Thyroid gland (tissue), 4 donors: ENCODE data around the gene PPP6R1. TPM values are rescaled to one million over a fixed set of nuclear protein-coding genes. Genes with fewer than 3 reads are reported as not detected.

Source experiments
- DNase-seq, 2 donors: peaks; one replicate each; pipeline ENCODE4 v3.0.0-alpha.2; 2019
- H3K27ac ChIP-seq, 3 donors: fragments of 200-600 bp; sonication (generic); 1 replicate in 2 of 3; 2 replicates in 1 of 3; pipeline ENCODE4 v1.5.1; 2016 to 2019; ENCODE audit warnings: mild to moderate bottlenecking in 1 of 3, moderate library complexity in 1 of 3
- H3K27me3 ChIP-seq: fragments of 200-600 bp; sonication (generic); one replicate; pipeline ENCODE4 v1.5.1; 2019
- H3K36me3 ChIP-seq, 2 donors: fragments of 200-600 bp; sonication (generic); one replicate each; pipeline ENCODE4 v1.5.1; 2016 to 2019
- H3K4me1 ChIP-seq, 2 donors: fragments of 200-600 bp; sonication (generic); one replicate each; pipeline ENCODE4 v1.5.1; 2017 to 2019
- H3K4me3 ChIP-seq, 3 donors: fragments of 200-600 bp; sonication (generic); replicated peaks in 1 of 3; 1 replicate in 2 of 3; 2 replicates in 1 of 3; pipeline ENCODE4 v1.5.1; 2016; ENCODE audit warnings: mild to moderate bottlenecking in 1 of 3
- H3K9me3 ChIP-seq: fragments of 200-600 bp; sonication (generic); one replicate; pipeline ENCODE4 v1.5.1; 2017
- POLR2A ChIP-seq, 2 donors: fragments of 450-650 bp; IDR thresholded peaks; one replicate each; pipeline ENCODE4 v1.6.1; 2017; ENCODE audit warnings: antibody characterized with exemption in 2 of 2, mild to moderate bottlenecking in 2 of 2, moderate library complexity in 1 of 2
- WGBS, 2 donors: methylation state at CpG; one replicate each; pipeline ENCODE4 v1.1.5; 2017; 5-methylcytosine and 5-hydroxymethylcytosine counted together
- intact Hi-C: fragments of 100-400 bp; cut with DNase I; formaldehyde crosslinking; loops from one replicate; pipeline ENCODE4 v1.15.1; 2023
- total RNA-seq, 4 donors: library from RNA; depleted of rRNA; stranded (reverse); fragments of >200 nt; gene quantifications; one replicate each; pipeline ENCODE4 v1.2.3, GENCODE V29; 2016
- TF ChIP-seq, protein P1 (sequence below), 6 experiments: fragments of 200-600 bp in 3 of 6; fragments of 450-650 bp in 3 of 6; sonication (generic) in 3 of 6; IDR thresholded peaks; one replicate each; pipeline ENCODE4 v1.5.1; 2016 to 2019; ENCODE audit warnings: antibody characterized with exemption in 6 of 6, mild to moderate bottlenecking in 2 of 6, inconsistent platforms in 1 of 6, moderate library complexity in 1 of 6

PPP6R1 gene
- total RNA-seq, 4 donors from 2014 or later: 26.1 to 99.8 (median 54.2) TPM

DNA sequence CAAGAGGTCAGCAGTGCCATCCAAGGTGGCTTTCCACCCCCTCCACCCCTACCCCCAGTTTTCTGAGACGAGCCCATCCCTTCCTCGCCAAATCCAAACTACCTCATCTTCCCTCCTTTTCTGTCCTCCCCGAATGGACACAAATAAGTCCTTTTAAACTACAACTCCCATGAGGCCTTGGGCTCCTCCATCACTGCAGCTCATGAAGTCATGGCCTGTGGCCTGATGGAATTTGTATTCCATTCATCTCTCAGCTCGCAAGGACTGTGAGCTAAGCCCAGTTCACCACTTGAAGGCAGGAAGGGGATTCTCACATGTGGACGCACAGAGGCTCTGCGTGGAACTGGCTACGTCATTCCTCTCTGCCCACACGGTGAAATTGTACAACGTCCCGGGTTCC, 62.0 kb downstream of the PPP6R1 start:
- no peak for DNase-seq
- intact Hi-C loops: no loop called here
- Histone ChIP-seq H3K4me3 (no peak overlapping the region), H3K36me3 (no peaks in the 10 kb centered on the region), H3K9me3 (no peaks in the 10 kb centered on the region), H3K4me1 (no peaks in the 10 kb centered on the region), H3K27me3 (no peaks in the 10 kb centered on the region), H3K27ac (no peak overlapping the region)
- TF ChIP-seq, protein P1, sequence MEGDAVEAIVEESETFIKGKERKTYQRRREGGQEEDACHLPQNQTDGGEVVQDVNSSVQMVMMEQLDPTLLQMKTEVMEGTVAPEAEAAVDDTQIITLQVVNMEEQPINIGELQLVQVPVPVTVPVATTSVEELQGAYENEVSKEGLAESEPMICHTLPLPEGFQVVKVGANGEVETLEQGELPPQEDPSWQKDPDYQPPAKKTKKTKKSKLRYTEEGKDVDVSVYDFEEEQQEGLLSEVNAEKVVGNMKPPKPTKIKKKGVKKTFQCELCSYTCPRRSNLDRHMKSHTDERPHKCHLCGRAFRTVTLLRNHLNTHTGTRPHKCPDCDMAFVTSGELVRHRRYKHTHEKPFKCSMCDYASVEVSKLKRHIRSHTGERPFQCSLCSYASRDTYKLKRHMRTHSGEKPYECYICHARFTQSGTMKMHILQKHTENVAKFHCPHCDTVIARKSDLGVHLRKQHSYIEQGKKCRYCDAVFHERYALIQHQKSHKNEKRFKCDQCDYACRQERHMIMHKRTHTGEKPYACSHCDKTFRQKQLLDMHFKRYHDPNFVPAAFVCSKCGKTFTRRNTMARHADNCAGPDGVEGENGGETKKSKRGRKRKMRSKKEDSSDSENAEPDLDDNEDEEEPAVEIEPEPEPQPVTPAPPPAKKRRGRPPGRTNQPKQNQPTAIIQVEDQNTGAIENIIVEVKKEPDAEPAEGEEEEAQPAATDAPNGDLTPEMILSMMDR (IDR thresholded peaks at IDR 0.05): no peak
- 90 to 92% methylated on average over 10 of the region's 10 CpGs for WGBS, 2 donors

DNA sequence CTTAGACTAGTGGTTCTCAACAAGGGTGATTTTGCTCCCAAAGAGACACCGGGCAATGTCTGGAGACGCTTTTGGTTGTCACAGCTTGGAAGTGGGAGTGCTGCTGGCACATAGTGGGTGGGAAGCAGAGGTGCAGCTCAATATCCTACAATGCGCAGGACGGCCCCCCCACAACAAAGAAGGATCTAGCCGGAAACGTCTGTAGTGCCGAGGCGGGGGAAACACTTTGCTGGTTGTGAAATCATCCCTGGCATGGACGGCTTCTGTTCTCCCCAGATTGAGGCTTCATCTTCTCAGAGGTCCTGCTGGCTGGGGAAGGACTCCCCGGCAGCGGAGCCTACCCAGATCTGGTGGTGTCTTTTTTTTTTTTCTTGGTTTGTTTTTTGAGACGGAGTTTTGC, 65.3 kb downstream of the PPP6R1 start:
- no peaks in the 10 kb centered on the region for H3K36me3 ChIP-seq
- H3K4me3 ChIP-seq: no peak overlapping the region
- H3K27me3 ChIP-seq: no peaks in the 10 kb centered on the region
- WGBS, 2 donors: 70 to 86% methylated on average over 12 of the region's 12 CpGs
- intact Hi-C loops: no loop called here
- H3K9me3 ChIP-seq: no peaks in the 10 kb centered on the region
- H3K27ac ChIP-seq: no peak overlapping the region
- H3K4me1 ChIP-seq: no peaks in the 10 kb centered on the region
- DNase-seq: no peak
- TF ChIP-seq POLR2A (IDR thresholded peaks at IDR 0.05): no peak
- TF ChIP-seq, protein P1 (IDR thresholded peaks at IDR 0.05): no peak

DNA sequence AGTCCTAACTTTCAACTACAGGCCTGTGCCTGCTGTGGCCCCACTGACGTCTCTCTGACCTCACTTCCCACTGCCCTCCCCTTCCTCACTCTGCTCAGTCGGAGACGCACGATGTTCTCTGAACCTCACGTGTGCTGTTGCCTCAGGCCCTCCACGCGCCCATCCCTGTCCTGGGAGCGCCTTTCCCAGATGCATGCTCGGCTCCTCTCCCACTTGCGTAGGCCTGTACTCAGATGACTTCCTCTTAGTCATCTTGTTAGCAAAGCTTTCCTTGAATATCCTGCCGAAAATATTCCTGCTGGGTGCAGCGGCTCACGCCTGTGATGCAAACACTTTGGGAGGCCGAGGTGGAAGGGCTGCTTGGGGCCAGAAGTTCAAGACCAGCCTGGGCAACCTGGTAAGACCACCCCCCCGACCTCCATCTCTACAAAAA, 69.4 kb downstream of the PPP6R1 start:
- H3K4me3 ChIP-seq: no peak overlapping the region
- no peak for DNase-seq
- no peaks in the 10 kb centered on the region for H3K27me3 ChIP-seq
- intact Hi-C loops: no loop called here
- H3K4me1 ChIP-seq: no peaks in the 10 kb centered on the region
- H3K9me3 ChIP-seq: no peaks in the 10 kb centered on the region
- no peak overlapping the region for H3K27ac ChIP-seq
- 66 to 67% methylated on average over 15 of the region's 15 CpGs for WGBS, 2 donors
- TF ChIP-seq POLR2A (IDR thresholded peaks at IDR 0.05): no peak
- TF ChIP-seq, protein P1 (IDR thresholded peaks at IDR 0.05): no peak
- no peaks in the 10 kb centered on the region for H3K36me3 ChIP-seq

DNA sequence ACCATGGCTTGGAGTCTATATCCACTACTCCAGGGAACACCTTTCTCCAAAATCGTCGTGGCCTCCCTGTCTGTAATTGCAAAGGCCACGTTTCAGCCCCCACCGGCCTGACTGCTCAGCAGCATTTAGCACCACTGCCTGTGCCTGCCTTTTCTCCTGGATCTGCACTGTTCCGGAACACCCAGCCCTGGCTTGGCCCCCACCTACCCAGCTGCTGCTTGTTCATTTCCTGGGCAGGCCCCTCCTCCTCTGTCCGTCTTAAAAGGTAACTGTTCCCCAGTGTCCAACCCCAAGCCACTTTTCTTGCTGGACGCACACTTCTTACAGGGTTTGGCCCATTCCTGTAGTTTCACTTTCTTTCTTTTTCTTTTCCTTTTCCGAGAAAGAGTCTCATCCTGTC, 70.2 kb downstream of the PPP6R1 start:
- no peaks in the 10 kb centered on the region for H3K36me3 ChIP-seq
- intact Hi-C loops: no loop called here
- no peaks in the 10 kb centered on the region for H3K27me3 ChIP-seq
- no peaks in the 10 kb centered on the region for H3K4me1 ChIP-seq
- no peaks in the 10 kb centered on the region for H3K9me3 ChIP-seq
- 57 to 58% methylated on average over 8 of the region's 8 CpGs for WGBS, 2 donors
- no peak for DNase-seq
- TF ChIP-seq, protein P1 (IDR thresholded peaks at IDR 0.05): no peak
- no peak for TF ChIP-seq POLR2A (IDR thresholded peaks at IDR 0.05)
- H3K27ac ChIP-seq: peak overlapping the region in 1 of 3 donors; percentile 3
- no peak overlapping the region for H3K4me3 ChIP-seq

DNA sequence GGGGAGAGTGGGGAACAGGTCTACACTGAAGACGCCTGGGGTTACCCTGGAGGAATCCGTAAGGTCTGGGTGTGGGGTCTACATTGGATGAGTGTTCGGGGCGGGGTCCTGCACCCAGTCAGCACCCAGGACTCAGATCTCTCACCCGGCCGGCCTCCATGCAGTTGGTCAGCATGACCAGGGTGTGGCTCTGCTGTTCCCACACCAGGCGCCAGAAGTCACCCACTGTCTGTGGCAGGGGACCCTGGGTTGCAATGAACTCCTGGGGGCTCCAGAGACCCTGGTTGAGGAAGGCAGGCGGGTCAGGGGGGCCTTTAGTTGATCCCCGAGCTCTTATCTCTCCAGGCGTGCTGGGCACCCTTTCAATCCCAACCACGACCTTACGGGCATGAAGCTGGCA, 72.7 kb downstream of the PPP6R1 start:
- intact Hi-C loops: no loop called here
- Histone ChIP-seq H3K4me3 (no peak overlapping the region), H3K9me3 (no peaks in the 10 kb centered on the region), H3K27ac (no peak overlapping the region), H3K36me3 (no peaks in the 10 kb centered on the region), H3K4me1 (no peaks in the 10 kb centered on the region), H3K27me3 (peaks cover 4% of the 10 kb centered on the region)
- WGBS, 2 donors: 70 to 76% methylated on average over 2 to 8 of the region's 12 CpGs
- TF ChIP-seq, protein P1 (IDR thresholded peaks at IDR 0.05): no peak
- no peak for TF ChIP-seq POLR2A (IDR thresholded peaks at IDR 0.05)
- no peak for DNase-seq
